Keratinocyte (primary cell): ENCODE measurements around the gene FLNB. TPM values are rescaled to one million over a fixed set of nuclear protein-coding genes. Genes with fewer than 3 reads are reported as not detected.

Experiments
- DNase-seq: peaks from one replicate; pipeline ENCODE4 v3.0.0-alpha.2; 2011; ENCODE audit warnings: low read depth, missing footprints, low spot score
- FAIRE-seq: peaks from 2 replicates; lab custom pipeline; 2011; peaks lifted over from hg19 to GRCh38; lab: Jason Lieb, UNC
- H2AFZ ChIP-seq: 2 replicates; pipeline ENCODE4 v1.6.0; 2012; ENCODE audit warnings: low read length, control low read depth, inconsistent platforms; ENCODE audit not compliant: control insufficient read depth
- H3K27ac ChIP-seq: 2 replicates; pipeline ENCODE4 v1.5.1; 2011; ENCODE audit warnings: low read length; ENCODE audit not compliant: control insufficient read depth, insufficient read depth
- H3K27me3 ChIP-seq: 3 replicates; pipeline ENCODE4 v1.6.0; 2011; ENCODE audit warnings: low read length; ENCODE audit not compliant: control insufficient read depth, insufficient read depth; ENCODE audit errors: extremely low read depth
- H3K36me3 ChIP-seq, 2 experiments: 2 replicates in 1 of 2; 3 replicates in 1 of 2; pipeline ENCODE4 v1.5.1; 2011; ENCODE audit warnings: low read length in 2 of 2, mild to moderate bottlenecking in 1 of 2; ENCODE audit not compliant: control insufficient read depth in 2 of 2, insufficient read depth in 2 of 2; ENCODE audit errors: extremely low read depth in 1 of 2
- H3K4me1 ChIP-seq: 3 replicates; pipeline ENCODE4 v1.5.1; 2011; ENCODE audit warnings: low read length; ENCODE audit not compliant: control insufficient read depth, insufficient read depth; ENCODE audit errors: extremely low read depth
- H3K4me2 ChIP-seq: 3 replicates; pipeline ENCODE4 v1.6.0; 2011; ENCODE audit warnings: low read depth, low read length; ENCODE audit not compliant: control insufficient read depth, insufficient read depth; ENCODE audit errors: extremely low read depth
- H3K4me3 ChIP-seq, 3 experiments: fragments of 200-600 bp in 1 of 3; sonication (generic) in 1 of 3; 2 replicates in 2 of 3; 3 replicates in 1 of 3; pipeline ENCODE4 v1.5.1; 2011 to 2016; ENCODE audit warnings: low read length in 3 of 3, mild to moderate bottlenecking in 3 of 3, control low read depth in 2 of 3, inconsistent platforms in 1 of 3, low read depth in 1 of 3, mixed read lengths in 1 of 3, mixed run types in 1 of 3, moderate library complexity in 1 of 3; ENCODE audit not compliant: control insufficient read depth in 2 of 3, insufficient read depth in 2 of 3; ENCODE audit errors: extremely low read depth in 1 of 3
- H3K79me2 ChIP-seq: 2 replicates; pipeline ENCODE4 v1.6.0; 2012; ENCODE audit warnings: low read length; ENCODE audit not compliant: control insufficient read depth, insufficient read depth
- H3K9ac ChIP-seq: 3 replicates; pipeline ENCODE4 v1.6.0; 2011; ENCODE audit warnings: low read length; ENCODE audit not compliant: control insufficient read depth, insufficient read depth; ENCODE audit errors: extremely low read depth
- H3K9me1 ChIP-seq: 3 replicates; pipeline ENCODE4 v1.6.0; 2011; ENCODE audit warnings: low read length; ENCODE audit not compliant: control insufficient read depth, insufficient read depth; ENCODE audit errors: extremely low read depth
- H3K9me3 ChIP-seq: 2 replicates; pipeline ENCODE4 v1.5.1; 2012; ENCODE audit warnings: low read depth, low read length; ENCODE audit not compliant: control insufficient read depth
- H4K20me1 ChIP-seq: 3 replicates; pipeline ENCODE4 v1.6.0; 2011; ENCODE audit warnings: low read length; ENCODE audit not compliant: control insufficient read depth, insufficient read depth; ENCODE audit errors: extremely low read depth
- EZH2 ChIP-seq: IDR thresholded peaks from one replicate; pipeline ENCODE4 v1.6.1; 2012; ENCODE audit warnings: inconsistent platforms, mild to moderate bottlenecking, low read length, moderate library complexity
- dilution Hi-C: fragments of 300-500 bp; cut with MboI; formaldehyde crosslinking; loops from one replicate; pipeline ENCODE4 v1.7.0; 2020; ENCODE audit warnings: low sequenced_read_pairs; ENCODE audit not compliant: extremely low pct_ligation_motif_present
- polyA plus RNA-seq, 5 experiments: library from polyadenylated mRNA; depleted of rRNA in 3 of 5; stranded (reverse) in 3 of 5; stranded (forward) in 1 of 5; unstranded in 1 of 5; fragments of >200 nt; gene quantifications; 1 replicate in 1 of 5; 2 replicates in 3 of 5; 3 replicates in 1 of 5; pipeline versions ENCODE4 v1.2.1 to v1.2.3, GENCODE V29; 2011 to 2012; ENCODE audit warnings: missing spikeins in 2 of 5, low read depth in 1 of 5, low replicate concordance in 1 of 5
- TF ChIP-seq, protein P1 (sequence below), 3 experiments: IDR thresholded peaks in 1 of 3; conservative IDR thresholded peaks in 1 of 3; optimal IDR thresholded peaks in 1 of 3; 2 replicates in 2 of 3; 3 replicates in 1 of 3; pipeline versions ENCODE3 to v1.5.1; 2011; ENCODE audit warnings: low read length in 3 of 3, mild to moderate bottlenecking in 3 of 3, moderate library complexity in 2 of 3, control low read depth in 1 of 3, inconsistent platforms in 1 of 3; ENCODE audit not compliant: insufficient read depth in 2 of 3; ENCODE audit errors: extremely low read depth in 1 of 3

FLNB gene
- polyA plus RNA-seq, 1 donor (not counting 4 experiments of a cell fraction or from before 2014, with no cell fraction given): 289 TPM

DNA sequence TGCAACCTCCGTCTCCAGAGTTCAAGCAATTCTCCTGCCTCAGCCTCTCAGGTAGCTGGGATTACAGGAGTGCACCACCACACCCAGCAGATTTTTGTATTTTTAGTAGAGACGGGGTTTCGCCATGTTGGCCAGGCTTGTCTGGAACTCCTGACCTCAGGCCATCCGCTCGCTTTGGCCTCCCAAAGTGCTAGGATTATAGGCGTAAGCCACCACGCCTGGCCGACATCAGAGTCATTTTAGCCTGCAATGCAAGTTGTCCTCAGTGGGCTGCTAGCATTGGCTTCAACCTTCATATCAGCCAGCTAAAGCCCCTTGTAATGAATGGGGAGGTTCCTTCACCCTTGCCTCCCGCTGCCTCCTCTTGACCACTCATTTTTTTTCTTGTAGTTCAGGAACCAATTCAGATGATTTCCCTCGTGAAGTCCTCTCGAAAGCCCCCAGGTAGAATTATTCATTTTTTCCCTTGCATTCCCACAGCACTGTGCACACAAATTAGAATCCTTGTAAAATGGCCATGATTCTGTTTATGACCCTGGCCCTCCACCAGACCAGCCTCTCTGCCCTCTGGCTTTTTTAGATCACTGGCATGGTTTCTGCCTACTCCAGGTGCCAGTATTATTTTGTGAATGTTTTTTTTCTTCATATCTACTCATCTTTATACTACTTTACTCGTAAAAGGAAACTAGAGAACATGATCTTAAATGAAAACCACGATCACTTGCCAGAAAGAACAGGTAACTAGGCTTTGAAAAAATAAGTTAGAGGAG, 29.1 kb downstream of the FLNB start:
- no peak for TF ChIP-seq EZH2
- no peak for FAIRE-seq
- H3K27me3 ChIP-seq: no peaks in the 10 kb centered on the region
- H3K36me3 ChIP-seq: peaks cover 25 to 60% of the 10 kb centered on the region in 2 experiments
- H3K9me3 ChIP-seq: no peaks in the 10 kb centered on the region
- dilution Hi-C loops: no loop called here
- peaks cover 31% of the 10 kb centered on the region for H3K9me1 ChIP-seq
- H3K4me1 ChIP-seq: peaks cover 43% of the 10 kb centered on the region
- no peak for DNase-seq
- no peak overlapping the region for H3K9ac ChIP-seq
- no peak overlapping the region for H3K4me3 ChIP-seq
- H3K4me2 ChIP-seq: no peak overlapping the region
- H3K79me2 ChIP-seq: peaks cover 100% of the 10 kb centered on the region
- no peak overlapping the region for H3K27ac ChIP-seq
- H4K20me1 ChIP-seq: peaks cover 94% of the 10 kb centered on the region
- H2AFZ ChIP-seq: no peak overlapping the region

DNA sequence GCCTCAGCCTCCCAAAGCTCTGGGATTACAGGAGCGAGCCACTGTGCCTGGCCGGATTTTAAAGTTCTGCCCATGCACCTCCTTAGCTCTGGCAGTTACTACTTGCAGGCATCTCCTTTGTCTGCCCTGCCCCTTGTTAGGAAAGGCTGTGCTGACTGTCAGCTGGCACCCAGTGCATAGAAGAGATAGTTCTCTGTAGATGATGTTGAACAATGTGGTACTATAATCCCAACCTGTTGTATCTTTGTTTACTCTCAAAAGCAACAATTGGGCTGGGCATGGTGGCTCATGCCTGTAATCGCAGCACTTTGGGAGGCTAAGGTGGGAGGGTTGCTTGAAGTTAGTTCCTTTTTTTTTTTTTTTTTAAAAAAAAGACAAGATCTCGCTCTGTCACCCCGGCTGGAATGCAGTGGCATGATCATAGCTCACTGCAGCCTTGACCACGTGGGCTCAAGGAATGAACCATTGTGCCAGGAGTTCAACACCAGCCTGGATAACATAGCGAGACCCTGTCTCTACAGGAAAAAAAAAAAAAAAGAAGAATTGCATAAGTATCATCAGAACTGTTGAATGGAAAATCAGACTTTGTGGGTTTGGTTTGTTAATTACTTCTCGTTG, 30.6 kb downstream of the FLNB start:
- peaks cover 50% of the 10 kb centered on the region for H3K4me1 ChIP-seq
- H4K20me1 ChIP-seq: peaks cover 92% of the 10 kb centered on the region

More for the DNA sequence above, 30.6 kb downstream of the FLNB start:
- peaks cover 25 to 64% of the 10 kb centered on the region in 2 experiments for H3K36me3 ChIP-seq
- no peak overlapping the region for H3K9ac ChIP-seq
- peaks cover 100% of the 10 kb centered on the region for H3K79me2 ChIP-seq
- no peak for DNase-seq
- no peak for TF ChIP-seq EZH2
- TF ChIP-seq, protein P1, sequence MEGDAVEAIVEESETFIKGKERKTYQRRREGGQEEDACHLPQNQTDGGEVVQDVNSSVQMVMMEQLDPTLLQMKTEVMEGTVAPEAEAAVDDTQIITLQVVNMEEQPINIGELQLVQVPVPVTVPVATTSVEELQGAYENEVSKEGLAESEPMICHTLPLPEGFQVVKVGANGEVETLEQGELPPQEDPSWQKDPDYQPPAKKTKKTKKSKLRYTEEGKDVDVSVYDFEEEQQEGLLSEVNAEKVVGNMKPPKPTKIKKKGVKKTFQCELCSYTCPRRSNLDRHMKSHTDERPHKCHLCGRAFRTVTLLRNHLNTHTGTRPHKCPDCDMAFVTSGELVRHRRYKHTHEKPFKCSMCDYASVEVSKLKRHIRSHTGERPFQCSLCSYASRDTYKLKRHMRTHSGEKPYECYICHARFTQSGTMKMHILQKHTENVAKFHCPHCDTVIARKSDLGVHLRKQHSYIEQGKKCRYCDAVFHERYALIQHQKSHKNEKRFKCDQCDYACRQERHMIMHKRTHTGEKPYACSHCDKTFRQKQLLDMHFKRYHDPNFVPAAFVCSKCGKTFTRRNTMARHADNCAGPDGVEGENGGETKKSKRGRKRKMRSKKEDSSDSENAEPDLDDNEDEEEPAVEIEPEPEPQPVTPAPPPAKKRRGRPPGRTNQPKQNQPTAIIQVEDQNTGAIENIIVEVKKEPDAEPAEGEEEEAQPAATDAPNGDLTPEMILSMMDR (optimal IDR thresholded peaks at IDR 0.05 in 1 of 3, IDR thresholded peaks at IDR 0.05 in 1 of 3, conservative IDR thresholded peaks at IDR 0.05 in 1 of 3; ENCODE audit: extremely low read depth in 1 of 3, insufficient read depth in 2 of 3, low read length in 3 of 3): no peak
- no peak for FAIRE-seq
- H3K27ac ChIP-seq: no peak overlapping the region
- dilution Hi-C loops: no loop called here
- H3K27me3 ChIP-seq: no peaks in the 10 kb centered on the region
- H3K4me2 ChIP-seq: no peak overlapping the region
- no peak overlapping the region for H2AFZ ChIP-seq
- H3K9me3 ChIP-seq: no peaks in the 10 kb centered on the region
- no peak overlapping the region for H3K4me3 ChIP-seq
- H3K9me1 ChIP-seq: peaks cover 31% of the 10 kb centered on the region
